MG63 (cell line): ENCODE measurements around the gene ASPA. TPM values are rescaled to one million over a fixed set of nuclear protein-coding genes. Genes with fewer than 3 reads are reported as not detected.
"Not testable (repeated sequence)": the region's sequence is repeated elsewhere in the genome, so short reads cannot be mapped to it uniquely, and the experiment has no call there.

Experiments
- DNase-seq: peaks from one replicate; pipeline ENCODE4 v3.0.0-alpha.2; 2020
- H3K27me3 ChIP-seq: fragments of 250-450 bp; sonication (Bioruptor Pico); 2 replicates; pipeline ENCODE4 v1.5.1; 2020; ENCODE audit warnings: mild to moderate bottlenecking, moderate library complexity
- H3K36me3 ChIP-seq: fragments of 250-450 bp; sonication (Bioruptor Pico); 2 replicates; pipeline ENCODE4 v1.5.1; 2020; ENCODE audit warnings: mild to moderate bottlenecking, moderate library complexity
- H3K4me3 ChIP-seq: fragments of 250-450 bp; sonication (Bioruptor Pico); 2 replicates; pipeline ENCODE4 v1.5.1; 2020; ENCODE audit warnings: mild to moderate bottlenecking, moderate library complexity
- H3K9me3 ChIP-seq: fragments of 250-450 bp; sonication (Bioruptor Pico); 2 replicates; pipeline ENCODE4 v1.5.1; 2020; ENCODE audit warnings: mild to moderate bottlenecking, moderate library complexity
- total RNA-seq: library from RNA; depleted of rRNA; stranded (reverse); fragments of >200 nt; shearing (Covaris generic); gene quantifications from 2 replicates; pipeline ENCODE4 v1.2.3, GENCODE V29; 2014; ENCODE audit warnings: low replicate concordance; rRNA removed

ASPA gene
- 0.30 TPM in 1 of 2 replicates, not detected in the other for total RNA-seq

DNA sequence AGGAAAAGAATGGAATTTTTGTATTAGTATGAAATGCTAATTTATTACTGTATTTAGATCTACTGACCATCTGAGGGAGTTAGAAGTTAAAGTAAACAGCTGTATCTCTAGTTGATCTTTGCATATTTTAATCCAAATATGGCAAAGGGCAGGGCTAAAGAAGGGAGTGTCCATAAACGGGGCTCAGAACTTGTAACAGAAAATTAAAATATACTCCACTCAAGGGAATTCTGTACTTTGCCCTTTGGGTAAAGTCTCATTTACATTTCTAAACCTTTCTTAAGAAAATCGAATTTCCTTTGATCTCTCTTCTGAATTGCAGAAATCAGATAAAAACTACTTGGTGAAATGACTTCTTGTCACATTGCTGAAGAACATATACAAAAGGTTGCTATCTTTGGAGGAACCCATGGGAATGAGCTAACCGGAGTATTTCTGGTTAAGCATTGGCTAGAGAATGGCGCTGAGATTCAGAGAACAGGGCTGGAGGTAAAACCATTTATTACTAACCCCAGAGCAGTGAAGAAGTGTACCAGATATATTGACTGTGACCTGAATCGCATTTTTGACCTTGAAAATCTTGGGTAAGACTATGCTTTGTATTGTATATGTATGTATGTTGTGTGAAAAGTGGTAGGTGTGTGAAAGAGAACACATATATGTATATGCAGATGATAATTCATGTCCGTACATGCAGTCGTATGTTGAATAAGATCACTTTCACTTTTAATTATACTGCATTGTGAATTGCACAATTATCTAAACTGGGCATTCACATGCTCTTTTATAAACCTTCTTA is at the start of gene ASPA:
ASPA (plus strand) TSS at position 186 of the 799 bp plus-strand sequence; CDS start at position 349, 163 bp downstream.
- H3K27me3 ChIP-seq, result no peaks in the 10 kb centered on the region
- H3K4me3 ChIP-seq, result peak within 1 kb of the TSS; percentile 38
- H3K36me3 ChIP-seq, result no peaks in the 10 kb centered on the region
- DNase-seq, result no peak
- no peaks in the 10 kb centered on the region for H3K9me3 ChIP-seq

DNA sequence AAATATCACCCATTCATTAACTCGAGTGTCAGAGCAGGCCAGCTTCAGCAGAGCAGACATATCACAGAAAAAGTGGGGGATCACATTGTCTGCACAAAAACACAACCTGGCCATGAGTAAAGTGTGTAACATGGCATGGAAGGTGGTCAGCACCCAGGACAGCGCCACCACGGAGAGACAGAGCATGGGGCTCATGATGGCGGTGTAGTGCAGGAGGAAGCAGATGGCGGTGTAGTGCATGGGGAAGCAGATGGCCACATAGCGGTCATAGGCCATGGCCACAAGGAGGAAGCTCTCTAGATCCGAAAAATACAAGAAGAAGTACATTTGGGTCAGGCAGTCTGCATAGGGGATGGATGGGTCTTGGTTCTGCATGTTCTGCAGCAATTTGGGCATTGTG is 42.6 kb upstream of the ASPA start:
- DNase-seq, result peak; percentile 6

DNA sequence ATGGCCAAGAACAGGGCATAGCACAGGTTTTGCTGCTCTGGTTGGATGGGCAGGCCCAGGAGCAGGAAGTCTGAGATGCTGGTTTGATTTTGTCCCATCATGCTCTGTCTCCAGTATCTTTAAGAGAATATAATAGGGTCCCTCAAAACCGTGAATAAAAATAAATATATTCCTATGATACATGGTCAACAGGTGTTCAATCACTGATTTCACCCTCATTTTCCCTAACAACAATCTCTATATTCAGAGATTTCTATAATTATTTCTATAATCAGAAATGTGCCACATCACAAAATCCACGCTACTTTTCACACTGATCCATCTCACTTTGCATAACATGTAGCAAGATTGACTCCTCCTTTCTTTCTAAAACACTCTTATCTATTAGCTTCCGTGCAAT is 42.1 kb upstream of the ASPA start, which contains the start of gene OR1E2:
OR1E2 (minus strand) TSS at position 101 of the 400 bp plus-strand sequence; CDS start at position 101, 0 bp downstream.
- H3K9me3 ChIP-seq, result no peaks in the 10 kb centered on the region
- DNase-seq, result no peak
- H3K27me3 ChIP-seq, result no peaks in the 10 kb centered on the region
- no peak within 1 kb of the TSS for H3K4me3 ChIP-seq
- H3K36me3 ChIP-seq, result no peaks in the 10 kb centered on the region

More for the DNA sequence above, 42.6 kb upstream of the ASPA start:
- H3K27me3 ChIP-seq, H3K4me3 ChIP-seq, H3K36me3 ChIP-seq, H3K9me3 ChIP-seq: not testable (repeated sequence)

DNA sequence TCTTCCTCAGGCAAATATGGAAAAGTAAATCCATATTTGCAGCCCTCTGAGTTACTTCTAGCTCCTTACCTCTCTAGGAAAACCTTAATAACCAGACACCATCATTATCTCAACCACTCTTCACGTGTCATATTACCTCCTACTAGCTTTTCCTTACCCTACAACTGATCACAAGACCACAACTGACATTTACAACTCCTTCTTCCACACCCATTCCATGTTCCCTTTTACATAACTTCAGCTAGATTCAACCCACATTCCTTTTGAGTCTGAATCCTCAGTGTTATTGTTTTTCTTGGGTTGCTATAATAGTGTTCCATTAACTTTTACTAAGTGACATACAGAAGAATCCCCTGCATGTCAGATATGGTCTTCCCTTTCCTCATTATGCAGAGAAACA is 37.4 kb upstream of the ASPA start:
- DNase-seq, result no peak
- H3K36me3 ChIP-seq, result no peaks in the 10 kb centered on the region
- H3K4me3 ChIP-seq, result no peak overlapping the region
- H3K9me3 ChIP-seq, result no peaks in the 10 kb centered on the region
- H3K27me3 ChIP-seq, result no peaks in the 10 kb centered on the region

DNA sequence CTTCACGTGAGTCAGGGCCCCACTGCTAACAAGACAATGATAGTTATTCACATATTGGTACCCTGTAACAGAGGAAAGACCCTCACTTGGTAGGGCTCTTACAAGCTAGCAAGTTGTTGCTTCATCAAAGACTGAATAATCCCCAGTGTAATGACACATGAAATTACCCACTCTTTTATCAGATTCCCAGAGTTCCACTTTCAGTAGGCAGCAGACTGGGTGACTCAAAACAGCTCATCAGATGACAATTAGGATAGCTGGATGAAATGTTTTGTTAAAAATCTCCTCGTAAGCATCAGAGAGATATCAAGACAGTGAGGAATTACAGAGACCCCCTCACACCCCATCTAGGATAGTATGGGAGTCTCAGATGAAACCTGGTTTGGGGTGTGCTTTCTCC is 35.3 kb upstream of the ASPA start:
- no peaks in the 10 kb centered on the region for H3K9me3 ChIP-seq
- no peaks in the 10 kb centered on the region for H3K27me3 ChIP-seq
- no peaks in the 10 kb centered on the region for H3K36me3 ChIP-seq
- no peak overlapping the region for H3K4me3 ChIP-seq
- no peak for DNase-seq

DNA sequence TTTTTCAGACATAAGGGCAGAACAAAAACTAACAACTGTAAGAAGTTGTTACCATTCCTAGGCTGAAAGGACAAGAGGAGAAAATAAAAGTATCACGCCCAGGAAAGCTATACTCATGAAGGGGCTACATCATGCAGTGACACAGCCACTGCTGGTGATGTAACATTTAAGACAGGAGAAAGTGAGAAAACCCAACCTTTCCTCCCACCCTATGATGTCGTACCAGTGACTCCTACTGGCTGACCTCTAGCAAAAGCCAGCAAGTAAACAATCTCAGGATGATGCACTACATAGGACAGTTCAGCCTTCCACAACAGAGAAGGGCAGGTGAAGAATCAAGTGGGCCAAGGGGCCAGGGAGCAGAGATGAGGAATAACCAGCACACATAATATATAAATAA is 28.2 kb upstream of the ASPA start:
- Histone ChIP-seq H3K36me3 (no peaks in the 10 kb centered on the region), H3K9me3 (no peaks in the 10 kb centered on the region), H3K4me3 (no peak overlapping the region), H3K27me3 (no peaks in the 10 kb centered on the region)
- no peak for DNase-seq

DNA sequence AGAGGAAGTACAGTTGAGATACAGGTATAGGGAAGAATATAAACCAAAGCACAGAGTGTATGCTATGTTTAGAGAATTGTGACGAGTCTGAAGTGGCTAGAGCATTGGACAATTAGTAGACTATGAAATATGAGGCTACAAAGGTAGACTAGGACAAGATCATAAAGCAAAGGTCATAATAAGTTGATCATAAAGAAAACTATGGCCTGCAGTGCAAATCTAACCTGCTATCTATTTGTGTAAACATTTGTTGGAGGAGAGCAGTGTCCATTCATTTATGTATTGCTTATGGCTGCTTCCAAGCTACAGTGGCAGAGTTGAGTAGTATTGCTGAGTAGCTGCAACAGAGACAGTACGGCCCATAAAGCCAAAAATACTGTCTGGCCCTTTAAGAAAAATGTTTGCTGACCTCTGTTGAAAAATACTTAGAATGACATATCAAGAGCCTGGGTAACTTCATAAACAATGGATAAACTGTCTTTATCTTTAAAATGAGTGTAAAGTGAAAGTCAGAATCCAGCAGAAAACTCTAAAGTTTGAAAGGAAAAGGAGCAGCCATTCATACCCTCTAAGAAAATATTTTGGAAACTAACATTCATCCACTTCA is 27.6 kb upstream of the ASPA start:
- Histone ChIP-seq H3K9me3 (no peaks in the 10 kb centered on the region), H3K4me3 (no peak overlapping the region), H3K36me3 (no peaks in the 10 kb centered on the region), H3K27me3 (no peaks in the 10 kb centered on the region)
- no peak for DNase-seq

DNA sequence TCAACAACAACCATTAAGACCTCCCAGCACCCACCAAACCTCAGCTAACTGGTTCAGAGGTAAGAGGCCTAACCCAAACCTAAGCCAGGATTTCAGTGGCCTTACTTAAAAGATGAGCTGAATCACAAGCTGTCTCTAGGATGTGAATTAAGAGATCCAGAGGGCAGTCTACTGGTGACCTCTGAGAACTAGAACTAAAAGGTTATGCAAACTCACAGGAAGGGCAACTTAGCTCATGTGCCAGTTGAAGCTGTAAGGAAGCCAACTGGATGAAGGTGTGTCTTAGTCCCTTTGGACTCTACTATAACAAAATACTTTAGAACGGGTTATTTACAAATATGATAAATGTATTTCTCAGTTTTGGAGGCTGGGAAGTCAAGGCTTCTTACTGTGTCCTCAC is 9.4 kb upstream of the ASPA start:
- H3K36me3 ChIP-seq, H3K4me3 ChIP-seq, H3K27me3 ChIP-seq, H3K9me3 ChIP-seq, DNase-seq: not testable (repeated sequence)

DNA sequence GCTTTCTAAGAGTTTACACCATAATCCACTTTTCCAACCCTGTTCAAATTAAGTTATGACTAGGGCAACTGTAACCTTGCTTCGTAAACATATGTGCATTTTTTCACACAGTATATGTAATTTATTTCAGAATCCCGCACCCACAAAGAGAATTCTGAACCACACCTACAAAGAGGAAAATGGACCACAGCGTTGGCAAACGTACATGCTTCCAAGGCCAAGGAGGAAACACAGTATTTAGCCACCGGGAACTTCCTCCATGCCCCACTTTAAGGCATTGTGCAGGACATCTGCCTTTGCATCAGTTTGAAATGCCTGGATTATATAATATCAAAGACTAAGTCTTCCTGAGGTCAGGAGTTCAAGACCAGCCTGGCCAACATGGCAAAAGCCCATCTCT is 6.3 kb upstream of the ASPA start:
- Histone ChIP-seq H3K9me3 (no peaks in the 10 kb centered on the region), H3K4me3 (no peak overlapping the region), H3K27me3 (no peaks in the 10 kb centered on the region), H3K36me3 (no peaks in the 10 kb centered on the region)
- DNase-seq, result no peak

DNA sequence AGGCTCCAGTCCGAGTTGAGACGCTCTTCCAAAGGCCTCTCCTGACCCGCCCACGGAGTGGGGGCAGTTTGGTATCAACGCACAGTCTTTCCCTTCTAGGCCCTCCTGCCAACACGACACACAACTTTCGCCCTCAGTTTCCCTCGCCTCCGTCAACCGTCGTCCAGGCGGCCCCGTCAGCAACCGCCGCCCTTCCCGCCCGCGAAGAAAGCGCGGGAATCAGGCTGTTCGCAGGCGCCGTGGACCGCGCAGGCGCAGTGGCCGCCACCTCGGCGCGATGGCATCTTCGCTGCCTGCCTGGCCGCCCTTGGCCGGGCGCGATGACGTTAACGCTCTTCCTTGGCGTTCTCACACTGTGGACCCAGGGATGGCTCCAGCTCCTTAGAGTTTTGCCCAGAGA is 4.2 kb upstream of the ASPA start, which contains the start of gene SPATA22:
SPATA22 (minus strand) TSS at position 221 of the 400 bp plus-strand sequence. CDS start 2,494 bp downstream, outside the sequence.
- Histone ChIP-seq H3K4me3 (no peak within 1 kb of the TSS), H3K36me3 (no peaks in the 10 kb centered on the region), H3K27me3 (no peaks in the 10 kb centered on the region), H3K9me3 (no peaks in the 10 kb centered on the region)
- no peak for DNase-seq

DNA sequence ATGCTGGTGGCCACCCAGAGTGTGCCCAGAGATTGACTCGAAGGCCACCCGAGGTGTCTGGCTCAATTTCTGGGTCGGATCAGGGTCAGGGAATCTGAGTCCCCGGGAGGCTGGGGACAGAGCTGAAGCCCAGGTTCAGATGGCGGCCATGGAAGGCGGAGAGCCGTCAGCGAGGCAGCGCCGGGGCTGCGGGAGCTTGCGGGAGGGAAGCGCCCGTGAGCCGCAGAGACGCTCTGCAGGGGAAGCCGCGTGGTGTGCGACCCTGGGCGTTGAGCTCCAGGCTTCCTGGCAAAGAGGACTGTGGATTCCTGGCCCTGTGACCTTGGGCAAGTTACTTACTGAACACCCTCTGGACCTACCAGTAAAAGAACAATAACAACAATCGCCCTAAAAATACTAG is 3.7 kb upstream of the ASPA start:
- Histone ChIP-seq H3K36me3 (no peaks in the 10 kb centered on the region), H3K27me3 (no peaks in the 10 kb centered on the region), H3K9me3 (no peaks in the 10 kb centered on the region), H3K4me3 (no peak overlapping the region)
- no peak for DNase-seq

DNA sequence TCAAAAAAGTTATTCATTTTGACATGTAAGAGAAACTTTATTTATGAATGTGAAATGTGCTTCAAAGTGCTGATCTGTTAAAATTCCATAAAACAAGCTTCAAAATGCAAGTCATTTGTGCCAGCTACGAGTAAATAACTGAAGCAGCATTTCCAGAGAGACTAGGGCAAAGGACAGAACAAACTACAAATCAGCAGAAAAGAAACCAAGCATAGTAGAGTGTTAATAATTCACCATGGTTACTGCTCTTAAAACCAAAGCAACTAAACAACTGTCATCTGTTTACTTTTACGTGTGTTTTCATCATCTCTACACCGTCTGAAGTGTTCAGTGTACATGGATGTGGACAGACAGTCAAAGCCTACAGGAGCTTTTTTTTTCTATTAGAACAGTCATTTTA is 1.6 kb upstream of the ASPA start:
- Histone ChIP-seq H3K9me3 (no peaks in the 10 kb centered on the region), H3K4me3 (no peak overlapping the region), H3K36me3 (no peaks in the 10 kb centered on the region), H3K27me3 (no peaks in the 10 kb centered on the region)
- DNase-seq, result no peak

DNA sequence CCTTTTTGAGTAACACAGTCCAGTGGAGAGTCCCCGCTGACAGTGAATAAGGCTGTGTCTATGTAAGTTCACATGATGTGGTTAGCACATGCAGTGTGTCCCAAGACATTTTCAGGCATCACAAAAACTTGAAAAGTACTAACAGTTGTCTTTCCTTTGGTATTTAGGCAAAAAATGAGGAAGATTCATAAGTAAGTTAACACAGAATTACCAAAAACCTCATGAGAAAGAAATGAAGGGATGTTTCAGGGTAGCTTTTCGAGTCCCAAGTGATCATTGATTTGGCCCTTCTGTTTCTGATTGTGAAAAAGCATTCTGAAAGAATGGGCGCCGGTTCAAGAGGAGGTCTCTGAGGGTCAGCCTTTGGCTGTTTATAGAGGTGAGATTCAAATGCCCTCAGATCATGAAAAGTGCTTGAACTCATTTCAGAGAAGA is 529 bp upstream of the ASPA start:
- no peaks in the 10 kb centered on the region for H3K9me3 ChIP-seq
- no peak overlapping the region for H3K4me3 ChIP-seq
- no peaks in the 10 kb centered on the region for H3K27me3 ChIP-seq
- no peaks in the 10 kb centered on the region for H3K36me3 ChIP-seq
- DNase-seq, result no peak

DNA sequence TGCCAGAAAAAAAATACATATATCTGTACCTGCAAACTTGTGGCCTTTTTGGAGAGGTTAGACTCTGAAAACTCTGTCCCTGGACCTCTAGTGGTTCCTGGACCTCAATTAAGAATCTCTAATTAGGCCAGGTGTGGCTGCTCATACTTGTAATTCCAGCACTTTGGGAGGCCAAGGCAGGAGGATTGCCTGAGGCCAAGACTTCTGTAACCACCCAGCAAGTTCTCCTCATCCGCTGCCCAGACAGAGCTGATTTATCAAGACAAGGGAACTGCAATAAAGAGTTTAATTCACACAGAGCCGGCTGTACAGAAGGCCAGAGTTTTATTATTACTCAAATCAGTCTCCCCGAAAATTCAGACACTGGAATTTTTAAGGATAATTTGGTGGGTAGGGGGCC is 4.2 kb downstream of the ASPA start:
- no peaks in the 10 kb centered on the region for H3K27me3 ChIP-seq
- DNase-seq, result no peak
- no peaks in the 10 kb centered on the region for H3K36me3 ChIP-seq
- H3K4me3 ChIP-seq, result no peak overlapping the region
- no peaks in the 10 kb centered on the region for H3K9me3 ChIP-seq

DNA sequence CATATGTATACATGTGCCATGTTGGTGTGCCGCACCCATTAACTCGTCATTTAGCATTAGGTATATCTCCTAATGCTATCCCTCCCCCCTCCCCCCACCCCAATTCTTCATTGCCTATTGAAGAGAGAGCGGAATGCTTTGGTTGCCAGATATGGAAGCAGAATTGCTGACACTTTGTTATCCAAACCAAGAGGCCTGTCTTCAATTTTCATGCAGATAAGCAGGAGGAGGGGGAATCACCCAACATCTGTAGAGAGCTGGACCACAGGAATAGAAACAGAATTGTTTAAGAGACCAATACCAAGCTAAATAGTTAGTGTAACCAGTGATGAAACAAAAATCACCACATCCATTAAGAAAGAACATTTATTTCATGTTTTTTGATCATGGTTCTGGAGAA is 7.1 kb downstream of the ASPA start:
- Histone ChIP-seq H3K4me3 (no peak overlapping the region), H3K36me3 (no peaks in the 10 kb centered on the region), H3K27me3 (no peaks in the 10 kb centered on the region), H3K9me3 (no peaks in the 10 kb centered on the region)
- DNase-seq, result no peak

DNA sequence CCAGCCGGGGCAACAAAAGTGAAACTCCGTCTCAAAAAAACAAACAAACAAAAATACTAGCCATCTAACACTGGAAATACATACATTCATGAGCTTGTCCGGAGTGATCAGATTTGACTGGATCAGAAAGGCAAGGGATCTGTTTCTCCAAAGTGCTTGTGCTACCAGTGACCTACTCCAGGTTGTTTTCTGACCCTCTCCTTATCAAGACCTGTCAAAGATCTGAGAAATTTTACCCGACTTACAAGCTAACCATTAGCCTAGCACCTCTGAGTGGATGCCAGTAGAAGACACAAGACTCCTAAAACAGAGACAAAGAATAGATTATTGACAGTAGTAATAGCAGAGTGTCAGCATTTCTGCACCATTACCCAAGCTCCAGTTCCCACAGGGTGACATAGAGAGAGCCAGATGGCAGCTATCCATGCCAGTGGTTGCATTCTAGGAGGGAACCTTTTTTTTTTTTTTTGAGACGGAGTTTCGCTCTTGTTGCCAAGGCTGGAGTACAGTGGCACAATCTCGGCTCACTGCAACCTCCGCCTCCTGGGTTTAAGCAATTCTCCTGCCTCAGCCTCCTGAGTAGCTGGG is 9.8 kb downstream of the ASPA start:
- no peaks in the 10 kb centered on the region for H3K27me3 ChIP-seq
- H3K4me3 ChIP-seq, result no peak overlapping the region

DNA sequence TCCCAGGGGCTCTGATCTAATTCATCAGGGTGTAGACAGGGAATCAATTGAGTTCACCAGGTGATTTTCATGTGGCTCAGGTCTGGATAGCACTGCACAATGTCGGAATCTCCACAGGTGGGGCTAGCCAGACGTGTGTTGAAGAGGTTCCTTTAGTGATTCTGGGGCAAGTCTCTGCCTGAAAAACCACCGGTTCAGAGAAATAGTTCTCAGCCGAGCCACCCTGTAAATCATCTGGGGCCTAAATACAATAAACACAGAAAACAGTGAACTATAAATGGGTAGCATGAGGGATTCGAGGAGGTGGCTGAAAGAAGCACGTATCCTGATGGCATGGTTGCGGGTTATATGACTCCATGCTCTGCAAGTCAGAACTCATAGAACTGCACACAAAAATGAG is 21.3 kb downstream of the ASPA start:
- no peak overlapping the region for H3K4me3 ChIP-seq
- no peak for DNase-seq
- no peaks in the 10 kb centered on the region for H3K9me3 ChIP-seq
- H3K27me3 ChIP-seq, result no peaks in the 10 kb centered on the region
- H3K36me3 ChIP-seq, result no peaks in the 10 kb centered on the region

More for the DNA sequence above, 9.8 kb downstream of the ASPA start:
- H3K9me3 ChIP-seq, result no peaks in the 10 kb centered on the region
- DNase-seq, result no peak
- H3K36me3 ChIP-seq, result no peaks in the 10 kb centered on the region
